Mesothelial cell of epicardium (in vitro differentiated cells): Measurements from ENCODE around the gene GPR137. TPM values are rescaled to one million over a fixed set of nuclear protein-coding genes. Genes with fewer than 3 reads are reported as not detected.

ENCODE experiments used
- DNase-seq, 2 experiments: peaks; one replicate each; pipeline ENCODE4 v3.0.0; 2021; ENCODE audit warnings: low spot score in 2 of 2; ENCODE audit not compliant: unreplicated experiment in 2 of 2
- H3K27ac Mint-ChIP-seq: 2 replicates; pipeline ENCODE4 v1.8.0; 2021; ENCODE audit warnings: mixed read lengths
- H3K27me3 Mint-ChIP-seq: 2 replicates; pipeline ENCODE4 v1.8.0; 2021; ENCODE audit warnings: low read depth, mixed read lengths
- H3K36me3 Mint-ChIP-seq: 2 replicates; pipeline ENCODE4 v1.8.0; 2021; ENCODE audit warnings: mixed read lengths
- H3K4me1 Mint-ChIP-seq: 2 replicates; pipeline ENCODE4 v1.8.0; 2021; ENCODE audit warnings: mixed read lengths
- H3K4me3 Mint-ChIP-seq: 2 replicates; pipeline ENCODE4 v1.8.0; 2021; ENCODE audit warnings: mild to moderate bottlenecking, moderate library complexity, mixed read lengths
- H3K9me3 Mint-ChIP-seq: 2 replicates; pipeline ENCODE4 v1.8.0; 2021; ENCODE audit warnings: mixed read lengths
- CTCF ChIP-seq: fragments of 200-600 bp; sonication (generic); IDR thresholded peaks from one replicate; pipeline ENCODE4 v1.5.0; 2021; ENCODE audit warnings: antibody characterized with exemption; ENCODE audit not compliant: unreplicated experiment
- total RNA-seq: library from RNA; stranded (reverse); gene quantifications from 3 replicates; pipeline ENCODE4 v1.2.1, GENCODE V29; 2021

GPR137 gene
- total RNA-seq, 1 donor from 2014 or later: 43.8 TPM

- no peak for TF ChIP-seq CTCF
- Mint-ChIP-seq H3K27me3 (no peaks in the 10 kb centered on the region), H3K36me3 (peaks cover 8% of the 10 kb centered on the region), H3K4me1 (peaks cover 33% of the 10 kb centered on the region), H3K9me3 (no peaks in the 10 kb centered on the region), H3K27ac (peak within 1 kb of the TSS; percentile 100), H3K4me3 (peak within 1 kb of the TSS; percentile 93)
- DNase-seq: peak; percentile 87 to 89
These were observed 31.8 kb downstream of the GPR137 start, which contains the start of gene TRMT112 for GRCh38 chr11:64317325-64317960. TSS of gene TRMT112 (minus strand) at chr11:64317559. CDS start at chr11:64317526, 33 bp downstream.

- peak; percentile 89 to 93 for DNase-seq
- TF ChIP-seq CTCF: peak; percentile 18
- Mint-ChIP-seq H3K9me3 (no peaks in the 10 kb centered on the region), H3K4me1 (peaks cover 33% of the 10 kb centered on the region), H3K27me3 (no peaks in the 10 kb centered on the region), H3K36me3 (peaks cover 8% of the 10 kb centered on the region), H3K4me3 (peak within 1 kb of the TSS; percentile 93), H3K27ac (peak within 1 kb of the TSS; percentile 100)
These were observed 32.5 kb downstream of the GPR137 start, which contains the start of gene PRDX5 for GRCh38 chr11:64317961-64318765. TSS of gene PRDX5 (plus strand) at chr11:64318121. CDS start at chr11:64318216, 95 bp downstream.

GRCh38 chr11:64318766-64319761, 33.4 kb downstream of the GPR137 start:
- peak overlapping the region; percentile 100 for H3K27ac Mint-ChIP-seq
- no peak for DNase-seq
- H3K4me1 Mint-ChIP-seq: peaks cover 33% of the 10 kb centered on the region
- H3K27me3 Mint-ChIP-seq: no peaks in the 10 kb centered on the region
- peak overlapping the region; percentile 93 for H3K4me3 Mint-ChIP-seq
- no peak for TF ChIP-seq CTCF
- no peaks in the 10 kb centered on the region for H3K9me3 Mint-ChIP-seq
- peaks cover 8% of the 10 kb centered on the region for H3K36me3 Mint-ChIP-seq

GRCh38 chr11:64320556-64320955, 34.9 kb downstream of the GPR137 start:
- Mint-ChIP-seq H3K36me3 (peaks cover 8% of the 10 kb centered on the region), H3K9me3 (no peaks in the 10 kb centered on the region), H3K4me1 (peaks cover 33% of the 10 kb centered on the region), H3K4me3 (peak overlapping the region; percentile 22), H3K27me3 (no peaks in the 10 kb centered on the region), H3K27ac (peak overlapping the region; percentile 92)
- TF ChIP-seq CTCF: no peak
- no peak for DNase-seq

GRCh38 chr11:64321026-64321425, 35.4 kb downstream of the GPR137 start:
- Mint-ChIP-seq H3K4me3 (no peak overlapping the region), H3K27me3 (no peaks in the 10 kb centered on the region)

More at GRCh38 chr11:64321026-64321425, 35.4 kb downstream of the GPR137 start:
- no peak for TF ChIP-seq CTCF
- H3K36me3 Mint-ChIP-seq: peaks cover 8% of the 10 kb centered on the region
- no peaks in the 10 kb centered on the region for H3K9me3 Mint-ChIP-seq
- no peak for DNase-seq
- H3K4me1 Mint-ChIP-seq: peaks cover 33% of the 10 kb centered on the region
- peak overlapping the region; percentile 92 for H3K27ac Mint-ChIP-seq
